Neuronal stem cell (in vitro differentiated cells): Measurements from ENCODE around the gene ACTR3C.

ENCODE experiments used
- DNase-seq: peaks from one replicate; pipeline ENCODE4 v3.0.0-alpha.2; 2013; ENCODE audit warnings: low spot score
- H2AFZ ChIP-seq: one replicate; pipeline ENCODE4 v1.6.1; 2013; ENCODE audit warnings: mild to moderate bottlenecking, low read length, inconsistent platforms
- H2AK5ac ChIP-seq: 2 replicates; pipeline ENCODE4 v1.6.1; 2013; ENCODE audit warnings: low read depth, mild to moderate bottlenecking, inconsistent platforms, low read length, moderate library complexity, mixed read lengths
- H2BK120ac ChIP-seq: 2 replicates; pipeline ENCODE4 v1.6.1; 2013; ENCODE audit warnings: low read depth, mild to moderate bottlenecking, inconsistent platforms, low read length, moderate library complexity, mixed read lengths
- H2BK12ac ChIP-seq: one replicate; pipeline ENCODE4 v1.6.1; 2013; ENCODE audit warnings: low read length, inconsistent platforms
- H2BK15ac ChIP-seq: 2 replicates; pipeline ENCODE4 v1.6.1; 2013; ENCODE audit warnings: mild to moderate bottlenecking, low read length, inconsistent platforms, mixed read lengths
- H2BK5ac ChIP-seq: one replicate; pipeline ENCODE4 v1.6.1; 2013; ENCODE audit warnings: inconsistent platforms, mild to moderate bottlenecking, low read length, moderate library complexity
- H3K14ac ChIP-seq: one replicate; pipeline ENCODE4 v1.6.1; 2013; ENCODE audit warnings: low read length, inconsistent platforms
- H3K18ac ChIP-seq: 2 replicates; pipeline ENCODE4 v1.6.1; 2013; ENCODE audit warnings: low read length, inconsistent platforms
- H3K23ac ChIP-seq: 2 replicates; pipeline ENCODE4 v1.6.1; 2013; ENCODE audit warnings: low read depth, mild to moderate bottlenecking, mixed read lengths, low read length, inconsistent platforms; ENCODE audit not compliant: poor library complexity
- H3K27ac ChIP-seq: replicated peaks from 3 replicates; pipeline ENCODE4 v1.5.1; 2013; ENCODE audit warnings: low read length, inconsistent platforms
- H3K27me3 ChIP-seq, 3 experiments: 2 replicates each; pipeline ENCODE4 v1.6.1; 2013; ENCODE audit warnings: low read length in 3 of 3, mild to moderate bottlenecking in 2 of 3, inconsistent platforms in 1 of 3, low read depth in 1 of 3, mixed read lengths in 1 of 3, moderate library complexity in 1 of 3; ENCODE audit not compliant: control insufficient read depth in 3 of 3, insufficient read depth in 3 of 3
- H3K36me3 ChIP-seq, 2 donors: replicated peaks in 1 of 2; 2 replicates each; pipeline ENCODE4 v1.6.1; 2013; ENCODE audit warnings: low read length in 2 of 2; ENCODE audit not compliant: control insufficient read depth in 2 of 2, insufficient read depth in 2 of 2
- H3K4ac ChIP-seq: 2 replicates; pipeline ENCODE4 v1.6.1; 2013; ENCODE audit warnings: inconsistent platforms, mild to moderate bottlenecking, low read length, moderate library complexity
- H3K4me1 ChIP-seq, 2 donors: 1 replicate in 1 of 2; 2 replicates in 1 of 2; pipeline ENCODE4 v1.6.1; 2013; ENCODE audit warnings: low read length in 2 of 2, low read depth in 1 of 2; ENCODE audit not compliant: control insufficient read depth in 2 of 2, insufficient read depth in 1 of 2
- H3K4me2 ChIP-seq: one replicate; pipeline ENCODE4 v1.6.1; 2013; ENCODE audit warnings: mild to moderate bottlenecking, low read length, inconsistent platforms; ENCODE audit not compliant: insufficient read depth, poor library complexity, severe bottlenecking
- H3K4me3 ChIP-seq, 2 donors: 2 replicates each; pipeline ENCODE4 v1.5.1; 2013; ENCODE audit warnings: low read length in 2 of 2, mild to moderate bottlenecking in 2 of 2, inconsistent platforms in 1 of 2, moderate library complexity in 1 of 2
- H3K79me1 ChIP-seq: one replicate; pipeline ENCODE4 v1.6.1; 2013; ENCODE audit warnings: low read depth, mild to moderate bottlenecking, inconsistent platforms, low read length, moderate library complexity
- H3K9ac ChIP-seq: one replicate; pipeline ENCODE4 v1.6.1; 2013; ENCODE audit warnings: mild to moderate bottlenecking, low read depth, low read length, inconsistent platforms; ENCODE audit not compliant: poor library complexity
- H3K9me3 ChIP-seq, 2 donors: replicated peaks in 1 of 2; 2 replicates each; pipeline versions ENCODE3 to v1.6.1; 2013; ENCODE audit warnings: low read length in 2 of 2, mild to moderate bottlenecking in 2 of 2, inconsistent platforms in 1 of 2, low read depth in 1 of 2, mixed read lengths in 1 of 2, moderate library complexity in 1 of 2; ENCODE audit not compliant: control insufficient read depth in 2 of 2, insufficient read depth in 1 of 2
- H4K8ac ChIP-seq: one replicate; pipeline ENCODE4 v1.6.1; 2013; ENCODE audit warnings: low read depth, mild to moderate bottlenecking, inconsistent platforms, low read length, moderate library complexity
- H4K91ac ChIP-seq: one replicate; pipeline ENCODE4 v1.6.1; 2013; ENCODE audit warnings: low read length, low read depth, mild to moderate bottlenecking, inconsistent platforms; ENCODE audit not compliant: poor library complexity
- WGBS, 2 donors: extraction: QIAGEN DNeasy Blood & Tissue Kit; methylation state at CpG; one replicate each; pipeline ENCODE4 v1.1.7; 2013; ENCODE audit warnings: missing lambda C conversion rate in 2 of 2, mixed read lengths in 1 of 2; ENCODE audit not compliant: insufficient read length in 2 of 2, insufficient replicate concordance in 1 of 2; ENCODE audit errors: extremely low coverage in 2 of 2; 5-methylcytosine and 5-hydroxymethylcytosine counted together

ACTR3C gene

DNA sequence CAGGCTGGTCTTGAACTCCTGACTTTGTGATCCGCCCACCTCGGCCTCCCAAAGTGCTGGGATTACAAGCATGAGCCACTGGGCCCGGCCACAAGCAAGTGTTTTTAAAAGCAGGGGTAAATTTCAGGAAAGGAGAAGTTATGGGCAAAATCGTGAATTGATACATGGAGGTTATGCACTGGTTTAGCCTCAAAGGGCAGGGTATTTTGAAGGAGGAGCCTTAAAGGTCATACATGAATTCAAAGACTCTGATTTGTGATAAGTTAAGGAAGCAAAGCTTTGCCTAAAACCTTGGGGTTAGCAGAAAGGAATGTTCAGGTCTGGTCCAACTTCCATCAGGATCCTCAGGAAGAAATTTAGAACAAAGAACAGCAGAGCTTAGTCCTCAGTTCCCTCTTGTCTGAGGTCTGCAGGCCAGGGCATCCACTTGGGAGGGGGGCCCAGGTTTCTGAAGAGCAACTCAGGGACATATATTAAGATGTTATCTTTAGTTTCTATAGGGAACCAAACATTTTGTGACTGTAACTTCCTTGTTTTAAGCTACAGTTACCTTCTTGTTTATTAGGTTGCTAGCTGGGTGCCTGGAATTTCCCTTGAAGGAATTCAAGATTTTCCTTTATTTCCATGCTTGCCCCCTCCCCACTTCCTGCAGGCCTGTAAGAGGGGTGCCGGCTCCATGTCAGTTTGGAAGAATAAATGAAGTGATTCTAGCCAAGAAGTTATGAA is 42.5 kb upstream of the ACTR3C start:
- no CpG with 5 or more reads among the region's 5 CpGs for WGBS, 2 donors
- H3K27me3 ChIP-seq = no peaks in the 10 kb centered on the region
- no peak overlapping the region for H3K23ac ChIP-seq

DNA sequence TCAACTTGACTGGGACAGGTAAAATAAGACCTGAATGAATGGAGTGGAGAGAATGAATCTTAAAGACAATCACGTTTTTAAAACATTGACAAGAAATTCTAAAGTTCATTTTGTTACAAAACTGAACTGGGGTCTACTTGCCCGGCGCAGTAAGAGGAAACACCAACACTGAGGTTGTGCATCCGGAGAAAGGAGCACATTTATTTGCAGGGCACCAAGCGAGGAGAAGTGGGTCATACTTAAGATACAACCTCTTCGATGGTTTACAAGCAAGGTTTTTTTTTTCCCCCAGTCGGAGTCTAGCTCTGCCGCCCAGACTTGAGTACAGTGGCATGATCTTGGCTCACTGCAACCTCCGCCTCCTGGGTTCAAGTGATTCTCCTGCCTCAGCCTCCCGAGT is 41.8 kb upstream of the ACTR3C start:
- Histone ChIP-seq H3K23ac (no peak overlapping the region), H2BK15ac (no peak overlapping the region), H3K18ac (no peak overlapping the region), H3K4ac (no peak overlapping the region), H3K27ac (no peak overlapping the region), H2AFZ (no peak overlapping the region), H2BK12ac (no peak overlapping the region), H3K14ac (no peak overlapping the region), H3K9ac (no peak overlapping the region), H3K27me3 (no peaks in the 10 kb centered on the region), H3K4me1 (peaks cover 17 to 30% of the 10 kb centered on the region in 2 donors), H2BK120ac (no peak overlapping the region), H3K9me3 (no peaks in the 10 kb centered on the region), H4K91ac (no peak overlapping the region), H4K8ac (no peak overlapping the region), H3K4me2 (no peak overlapping the region), H3K4me3 (no peak overlapping the region), H3K36me3 (peaks cover 5 to 8% of the 10 kb centered on the region in 2 donors), H3K79me1 (peaks cover 2% of the 10 kb centered on the region), H2BK5ac (no peak overlapping the region), H2AK5ac (no peak overlapping the region)
- WGBS, 2 donors = no CpG with 5 or more reads among the region's 10 CpGs
- DNase-seq = no peak

More for the DNA sequence above, 42.5 kb upstream of the ACTR3C start:
- Histone ChIP-seq H3K4ac (no peak overlapping the region), H2BK5ac (no peak overlapping the region), H3K36me3 (peaks cover 9 to 14% of the 10 kb centered on the region in 2 donors), H2BK120ac (no peak overlapping the region), H3K9ac (no peak overlapping the region), H3K4me1 (peaks cover 18 to 36% of the 10 kb centered on the region in 2 donors), H3K4me3 (no peak overlapping the region), H4K8ac (no peak overlapping the region), H2AFZ (peak overlapping the region; percentile 20), H3K4me2 (no peak overlapping the region), H4K91ac (no peak overlapping the region), H2AK5ac (no peak overlapping the region), H2BK12ac (no peak overlapping the region), H3K79me1 (peaks cover 2% of the 10 kb centered on the region), H3K27ac (no peak overlapping the region), H3K18ac (no peak overlapping the region), H2BK15ac (no peak overlapping the region), H3K14ac (no peak overlapping the region), H3K9me3 (no peaks in the 10 kb centered on the region)
- no peak for DNase-seq

DNA sequence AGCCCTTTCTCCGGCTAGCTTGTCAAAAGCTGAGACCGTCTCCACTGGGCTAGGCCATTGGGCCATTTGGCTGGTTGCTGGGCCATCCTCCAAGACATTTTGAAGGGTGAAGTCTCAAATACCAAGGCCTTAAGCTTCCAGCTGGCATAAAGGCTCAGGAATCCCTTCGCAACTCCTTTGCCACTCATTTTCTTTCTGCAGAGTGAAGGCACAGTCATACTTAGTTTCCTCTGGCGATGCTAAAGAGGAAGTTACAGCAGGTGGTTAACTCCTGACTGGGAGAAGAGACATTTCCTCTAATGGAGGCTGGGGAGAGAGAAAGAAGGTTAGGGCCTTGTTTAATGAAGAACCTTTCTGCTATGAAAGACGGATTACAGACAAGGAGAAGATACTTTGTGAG is 40.5 kb upstream of the ACTR3C start:
- Histone ChIP-seq H3K27me3 (no peaks in the 10 kb centered on the region), H3K9me3 (no peaks in the 10 kb centered on the region), H3K36me3 (no peaks in the 10 kb centered on the region), H3K79me1 (peaks cover under 1% of the 10 kb centered on the region), H2BK12ac (no peak overlapping the region), H2AFZ (peak overlapping the region; percentile 13), H4K8ac (no peak overlapping the region), H2BK15ac (no peak overlapping the region), H2AK5ac (peak overlapping the region; percentile 6), H3K27ac (no peak overlapping the region), H2BK120ac (no peak overlapping the region), H2BK5ac (no peak overlapping the region), H3K14ac (no peak overlapping the region), H3K4me3 (no peak overlapping the region), H3K4me1 (peaks cover 10 to 24% of the 10 kb centered on the region in 2 donors), H3K23ac (no peak overlapping the region), H3K9ac (no peak overlapping the region), H4K91ac (no peak overlapping the region), H3K18ac (no peak overlapping the region), H3K4me2 (no peak overlapping the region), H3K4ac (no peak overlapping the region)
- DNase-seq = no peak
- no CpG with 5 or more reads among the region's 5 CpGs for WGBS, 2 donors

DNA sequence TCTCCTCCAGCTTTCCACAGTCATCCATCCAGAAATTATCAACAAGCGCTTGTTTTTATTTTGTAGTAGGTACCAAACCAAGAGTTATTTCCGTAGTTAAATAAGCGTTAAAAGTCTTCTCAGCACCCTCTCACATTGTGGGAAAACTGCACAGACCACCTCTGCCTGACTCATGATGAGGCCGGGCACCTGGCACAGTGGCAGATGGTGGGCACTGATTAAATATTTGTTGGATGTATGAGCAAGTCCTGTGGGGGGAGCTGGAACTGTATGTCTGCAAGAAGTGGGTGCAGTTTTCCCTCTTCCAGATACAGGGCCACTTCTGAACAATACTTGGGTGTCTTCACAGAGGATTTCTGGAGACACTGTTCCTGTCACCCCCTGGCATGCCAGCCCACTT is 40.0 kb upstream of the ACTR3C start:
- Histone ChIP-seq H3K18ac (no peak overlapping the region), H3K14ac (no peak overlapping the region), H3K4me1 (peaks cover 10 to 24% of the 10 kb centered on the region in 2 donors), H3K4ac (no peak overlapping the region), H4K91ac (no peak overlapping the region), H3K23ac (no peak overlapping the region), H3K4me2 (no peak overlapping the region), H2BK15ac (no peak overlapping the region), H2AFZ (peak overlapping the region; percentile 13), H2BK5ac (no peak overlapping the region), H3K9me3 (no peaks in the 10 kb centered on the region), H3K36me3 (no peaks in the 10 kb centered on the region), H2BK120ac (no peak overlapping the region), H2AK5ac (peak overlapping the region; percentile 6), H3K79me1 (no peaks in the 10 kb centered on the region), H3K27ac (no peak overlapping the region), H4K8ac (no peak overlapping the region), H3K27me3 (no peaks in the 10 kb centered on the region), H3K4me3 (no peak overlapping the region), H2BK12ac (no peak overlapping the region), H3K9ac (no peak overlapping the region)
- no CpG with 5 or more reads among the region's 4 CpGs for WGBS, 2 donors
- no peak for DNase-seq
